ENCODE measurements around the gene FAT3.

The FAT3 gene

GRCh38 chr11:92227959-92228935, 3.6 kb downstream of the FAT3 start:
- DNase-seq: no peak

- DNase-seq: no peak
Measured at GRCh38 chr11:92236856-92237255, 12.2 kb downstream of the FAT3 start.

- no peak for DNase-seq
Measured at GRCh38 chr11:92240916-92241315, 16.3 kb downstream of the FAT3 start.

DNA sequence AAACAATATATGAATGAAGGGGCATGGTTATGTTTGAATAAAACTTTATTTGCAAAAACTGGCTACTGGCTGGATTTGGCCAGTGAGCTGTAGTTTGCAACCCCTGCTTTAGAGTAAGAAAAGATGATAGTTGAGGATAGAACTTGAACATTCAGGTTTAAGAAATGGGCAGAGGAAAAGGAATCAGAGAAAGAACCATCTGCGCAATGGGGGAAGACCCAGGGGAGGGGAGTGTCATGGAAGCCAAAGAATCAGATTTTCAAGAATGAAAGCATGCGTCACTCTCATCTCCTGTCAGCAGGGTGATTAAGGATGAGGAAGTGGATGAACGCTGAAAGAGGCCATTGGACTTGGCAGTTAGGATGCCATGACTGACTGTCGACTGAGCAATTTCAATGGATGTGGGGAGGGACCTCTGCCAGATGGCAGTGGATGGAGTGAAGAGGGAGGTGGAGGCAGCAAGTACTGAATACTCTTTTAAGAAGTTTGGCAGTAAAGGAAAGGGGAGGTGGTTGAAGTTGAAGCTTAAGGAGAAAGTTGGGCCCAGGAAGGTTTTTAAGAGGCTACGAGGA, 21.2 kb downstream of the FAT3 start:
- DNase-seq: no peak

GRCh38 chr11:92246630-92247029, 22.0 kb downstream of the FAT3 start:
- no peak for DNase-seq

DNA sequence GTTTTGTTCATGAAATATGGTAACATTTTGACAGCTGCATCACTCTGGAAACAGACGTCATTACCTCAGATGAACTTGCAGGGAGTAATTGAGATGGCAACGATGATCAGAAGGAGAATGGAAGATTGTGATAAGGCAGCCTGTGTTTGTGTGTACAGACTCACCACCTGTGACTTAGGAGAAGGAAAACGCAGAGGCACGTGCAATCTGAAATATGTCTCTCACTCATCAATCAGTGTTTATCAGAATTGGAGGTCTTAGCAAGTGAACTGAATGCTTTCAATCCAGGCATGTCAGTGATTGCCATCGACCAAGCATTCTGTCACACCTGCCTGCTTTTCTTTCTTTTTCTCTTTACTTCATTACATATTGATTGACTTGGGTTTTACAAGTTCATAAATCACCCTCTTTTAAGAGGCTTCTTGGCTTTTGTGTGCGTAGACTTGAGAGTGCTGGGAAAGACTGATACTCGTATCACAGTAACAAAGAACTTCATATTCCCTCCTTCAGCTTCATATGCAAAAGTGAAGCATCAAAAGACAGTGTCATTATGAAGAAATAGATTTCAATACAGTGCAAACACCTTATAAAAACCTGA, 24.6 kb downstream of the FAT3 start:
- DNase-seq: no peak

DNA sequence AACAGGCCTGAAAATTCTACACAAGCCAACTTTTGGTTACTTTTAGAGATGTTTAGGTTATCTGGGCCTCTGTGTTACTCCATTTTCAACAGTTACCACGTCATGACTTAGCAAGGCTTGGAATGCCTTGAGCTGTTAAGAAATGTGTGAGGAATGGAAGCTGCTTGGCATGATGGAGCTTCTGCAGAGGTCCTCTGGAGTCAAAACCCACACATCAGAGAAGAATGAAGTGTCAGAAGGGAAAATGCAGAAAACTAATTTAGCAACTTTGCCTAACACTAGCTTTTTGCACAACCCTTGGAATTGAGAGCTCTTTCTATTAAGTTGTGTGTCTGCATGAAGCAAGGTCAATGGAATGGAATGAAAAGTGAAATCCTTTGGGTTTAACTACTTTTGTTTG, 27.4 kb downstream of the FAT3 start:
- no peak for DNase-seq

DNA sequence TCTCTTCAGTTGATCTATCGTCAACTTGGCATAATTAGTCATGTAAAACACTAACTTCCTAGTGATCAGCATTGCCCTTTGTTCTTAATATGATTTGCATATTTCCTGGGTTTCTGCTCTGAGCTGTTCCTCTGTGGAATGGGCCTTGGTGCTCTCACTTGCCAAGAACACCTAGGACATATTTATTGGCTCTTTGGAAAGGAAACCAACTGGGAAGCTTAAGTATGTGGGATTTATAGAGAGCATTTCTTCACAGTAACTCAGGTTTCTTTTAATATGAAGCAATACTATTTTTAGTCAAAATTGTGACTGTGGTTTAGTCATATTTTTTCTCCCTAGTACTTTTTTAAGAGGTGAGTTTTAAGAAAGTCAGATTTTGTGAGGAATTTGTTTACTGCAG, 28.8 kb downstream of the FAT3 start:
- DNase-seq: no peak

- DNase-seq: no peak
Measured at GRCh38 chr11:92253945-92254344, 29.3 kb downstream of the FAT3 start.

GRCh38 chr11:92257536-92257935, 32.9 kb downstream of the FAT3 start:
- DNase-seq: no peak

- DNase-seq: no peak
Measured at GRCh38 chr11:92259861-92260260, 35.2 kb downstream of the FAT3 start.

GRCh38 chr11:92264350-92264749, 39.7 kb downstream of the FAT3 start:
- no peak for DNase-seq

GRCh38 chr11:92266806-92267205, 42.2 kb downstream of the FAT3 start:
- DNase-seq: no peak

DNA sequence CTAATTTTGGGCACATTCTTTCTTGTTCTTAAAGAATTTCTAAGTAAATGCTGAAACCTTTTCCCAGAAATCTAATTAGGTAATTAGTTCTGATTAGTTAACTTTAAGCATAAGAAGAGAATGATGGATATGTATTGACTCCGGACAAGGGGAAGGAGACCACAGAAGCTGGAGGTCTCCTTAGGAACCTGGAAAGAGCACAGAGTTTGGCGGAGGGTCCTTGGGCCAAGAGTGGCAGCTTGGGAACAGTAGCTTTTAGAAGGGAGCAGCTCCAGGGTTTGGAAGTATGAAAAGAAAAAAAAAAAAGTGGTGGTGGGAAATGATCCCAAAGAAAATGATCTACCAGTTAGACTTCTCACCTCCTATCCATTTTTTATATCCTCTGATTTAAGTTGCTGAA, 42.7 kb downstream of the FAT3 start:
- no peak for DNase-seq

- no peak for DNase-seq
Measured at GRCh38 chr11:92267968-92268367, 43.4 kb downstream of the FAT3 start.

DNA sequence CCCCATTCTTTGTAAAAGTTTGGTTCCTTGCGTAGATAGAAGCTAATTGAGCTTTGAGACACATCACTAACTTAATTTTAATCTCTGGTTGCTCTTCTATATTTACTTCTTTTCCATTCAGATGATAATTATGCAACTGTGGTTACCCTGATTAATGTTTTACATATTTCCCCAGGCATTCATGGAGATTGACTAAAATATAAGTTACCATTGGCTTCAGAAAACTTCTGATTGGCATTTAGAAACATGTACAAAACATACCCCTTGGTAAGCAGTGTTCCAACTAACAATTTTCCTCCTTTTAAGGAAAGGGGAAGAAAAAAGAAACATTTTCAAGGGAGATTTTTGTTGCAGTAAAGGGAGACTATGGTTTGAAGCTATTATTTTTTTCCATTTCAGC, 43.9 kb downstream of the FAT3 start:
- no peak for DNase-seq

- DNase-seq: no peak
Measured at GRCh38 chr11:92269021-92269420, 44.4 kb downstream of the FAT3 start.

- no peak for DNase-seq
Measured at GRCh38 chr11:92269841-92270240, 45.2 kb downstream of the FAT3 start.

DNA sequence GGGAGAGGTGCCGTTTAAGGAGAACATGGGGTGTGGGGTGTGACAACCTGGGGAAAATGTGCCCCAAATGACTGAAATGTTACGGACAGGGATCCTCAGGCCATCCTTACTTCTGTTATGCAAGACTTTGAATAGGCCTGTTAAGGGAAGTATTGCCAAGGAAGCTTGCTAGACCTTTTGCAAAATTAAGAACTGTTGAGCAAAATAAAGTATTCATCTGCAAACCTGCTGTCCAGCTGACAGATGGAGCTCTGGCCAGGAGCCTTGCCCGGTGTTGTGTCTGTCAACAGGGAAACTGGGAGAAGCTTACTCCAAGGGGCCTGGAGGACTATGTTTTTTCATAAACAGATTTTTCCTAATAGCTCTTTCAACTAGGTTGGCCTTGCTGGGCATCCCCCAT, 48.0 kb downstream of the FAT3 start:
- DNase-seq: no peak

All from AML-193 (cell line).